Measurements from ENCODE around the gene SYT14.

DNA sequence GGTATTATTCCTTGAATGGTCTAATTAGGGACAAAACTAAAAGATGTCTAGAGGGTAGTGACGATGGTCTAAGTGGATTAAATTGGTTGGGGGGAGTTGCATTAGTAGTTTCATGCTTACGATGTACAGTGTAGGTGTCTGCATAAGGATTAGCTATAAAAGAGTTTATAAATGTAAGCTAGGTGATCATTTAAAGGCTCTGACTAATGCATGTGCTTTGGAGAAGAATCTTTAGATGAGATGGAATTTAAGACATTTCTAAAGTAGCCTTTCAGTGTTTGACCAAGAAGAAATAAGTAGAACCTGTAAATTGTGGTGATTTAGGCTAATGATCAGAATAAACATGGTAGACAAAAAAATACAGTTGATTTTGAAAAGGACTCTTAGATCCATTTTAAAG lies 7.4 kb downstream of the SYT14 start:
- TF ChIP-seq GATA2 (IDR thresholded peaks at IDR 0.05; ENCODE audit: low read depth, low read length) (no peak), GATA3 (IDR thresholded peaks at IDR 0.05; ENCODE audit: low read depth, low read length) (no peak)

All from SH-SY5Y (cell line).